H9 (cell line): Measurements from ENCODE around the gene PLXNB3. TPM values are rescaled to one million over a fixed set of nuclear protein-coding genes. Genes with fewer than 3 reads are reported as not detected.

Experiments
- DNase-seq: peaks from one replicate; pipeline ENCODE4 v3.0.0-alpha.2; 2017
- H2AFZ ChIP-seq: one replicate; pipeline ENCODE4 v1.6.1; 2013; ENCODE audit warnings: mild to moderate bottlenecking, low read length, control low read depth, moderate library complexity
- H2AK5ac ChIP-seq: 2 replicates; pipeline ENCODE4 v1.6.1; 2013; ENCODE audit warnings: low read length, control low read depth, mixed read lengths; ENCODE audit not compliant: insufficient read length
- H2BK120ac ChIP-seq: one replicate; pipeline ENCODE4 v1.6.1; 2013; ENCODE audit warnings: low read depth, mild to moderate bottlenecking, low read length, control low read depth, inconsistent platforms; ENCODE audit not compliant: poor library complexity, severe bottlenecking
- H2BK12ac ChIP-seq: 2 replicates; pipeline ENCODE4 v1.6.1; 2013; ENCODE audit warnings: low read length, control low read depth, mixed read lengths, low read depth; ENCODE audit not compliant: insufficient read length
- H2BK15ac ChIP-seq: 2 replicates; pipeline ENCODE4 v1.6.1; 2013; ENCODE audit warnings: low read depth, low read length, control low read depth
- H2BK20ac ChIP-seq: one replicate; pipeline ENCODE4 v1.6.1; 2013; ENCODE audit warnings: low read depth, mild to moderate bottlenecking, low read length, control low read depth, inconsistent platforms; ENCODE audit not compliant: poor library complexity, severe bottlenecking
- H2BK5ac ChIP-seq: 2 replicates; pipeline ENCODE4 v1.6.1; 2013; ENCODE audit warnings: low read length, control low read depth, mixed read lengths; ENCODE audit not compliant: insufficient read length
- H3K14ac ChIP-seq: 2 replicates; pipeline ENCODE4 v1.6.1; 2013; ENCODE audit warnings: low read length, control low read depth; ENCODE audit not compliant: insufficient read depth
- H3K18ac ChIP-seq: 2 replicates; pipeline ENCODE4 v1.6.1; 2013; ENCODE audit warnings: low read depth, mild to moderate bottlenecking, mixed read lengths, low read length, control low read depth; ENCODE audit not compliant: insufficient read length
- H3K23ac ChIP-seq: 2 replicates; pipeline ENCODE4 v1.6.1; 2013; ENCODE audit warnings: low read length, control low read depth, mixed read lengths, low read depth; ENCODE audit not compliant: insufficient read length
- H3K23me2 ChIP-seq: 2 replicates; pipeline ENCODE4 v1.6.1; 2013; ENCODE audit warnings: low read depth, mild to moderate bottlenecking, mixed read lengths, low read length, control low read depth; ENCODE audit not compliant: insufficient read length, poor library complexity, severe bottlenecking
- H3K27ac ChIP-seq: 2 replicates; pipeline ENCODE4 v1.5.1; 2013; ENCODE audit warnings: low read length, control low read depth, mixed read lengths, low read depth; ENCODE audit not compliant: insufficient read length
- H3K27me3 ChIP-seq: 2 replicates; pipeline ENCODE4 v1.6.1; 2013; ENCODE audit warnings: low read length, control low read depth, inconsistent platforms; ENCODE audit not compliant: insufficient read depth
- H3K4ac ChIP-seq: 2 replicates; pipeline ENCODE4 v1.6.1; 2013; ENCODE audit warnings: low read depth, mild to moderate bottlenecking, control low read depth, inconsistent platforms, low read length, moderate library complexity
- H3K4me1 ChIP-seq: 2 replicates; pipeline ENCODE4 v1.6.1; 2013; ENCODE audit warnings: low read length, control low read depth, inconsistent platforms; ENCODE audit not compliant: insufficient read depth
- H3K4me2 ChIP-seq: 2 replicates; pipeline ENCODE4 v1.6.1; 2013; ENCODE audit warnings: low read length, control low read depth, mixed read lengths; ENCODE audit not compliant: insufficient read length, insufficient read depth
- H3K56ac ChIP-seq: 2 replicates; pipeline ENCODE4 v1.6.1; 2013; ENCODE audit warnings: low read depth, mild to moderate bottlenecking, mixed read lengths, low read length, control low read depth; ENCODE audit not compliant: insufficient read length
- H3K79me1 ChIP-seq: 2 replicates; pipeline ENCODE4 v1.6.1; 2013; ENCODE audit warnings: low read depth, mild to moderate bottlenecking, moderate library complexity, low read length, control low read depth, inconsistent platforms; ENCODE audit not compliant: insufficient read depth, poor library complexity, severe bottlenecking
- H3K79me2 ChIP-seq: 2 replicates; pipeline ENCODE4 v1.6.1; 2013; ENCODE audit warnings: low read length, control low read depth, inconsistent platforms; ENCODE audit not compliant: insufficient read depth
- H3K9ac ChIP-seq: 2 replicates; pipeline ENCODE4 v1.6.1; 2013; ENCODE audit warnings: low read length, control low read depth, mixed read lengths; ENCODE audit not compliant: insufficient read length; ENCODE audit errors: extremely low read depth
- H3K9me3 ChIP-seq: one replicate; pipeline ENCODE4 v1.6.1; 2013; ENCODE audit warnings: low read depth, low read length, inconsistent platforms; ENCODE audit not compliant: control insufficient read depth
- H3T11ph ChIP-seq: one replicate; pipeline ENCODE4 v1.6.1; 2013; ENCODE audit warnings: mild to moderate bottlenecking, low read length, control low read depth, inconsistent platforms
- H4K20me1 ChIP-seq: one replicate; pipeline ENCODE4 v1.6.1; 2013; ENCODE audit not compliant: control insufficient read depth, insufficient read length, insufficient read depth
- H4K5ac ChIP-seq: 2 replicates; pipeline ENCODE4 v1.6.1; 2013; ENCODE audit warnings: low read depth, mild to moderate bottlenecking, mixed read lengths, low read length, control low read depth; ENCODE audit not compliant: insufficient read length
- H4K8ac ChIP-seq: replicated peaks from 2 replicates; pipeline ENCODE4 v1.6.1; 2013; ENCODE audit warnings: low read length, control low read depth, mixed read lengths, low read depth; ENCODE audit not compliant: insufficient read length
- H4K91ac ChIP-seq: 2 replicates; pipeline ENCODE4 v1.6.1; 2013; ENCODE audit warnings: low read depth, mild to moderate bottlenecking, moderate library complexity, mixed read lengths, low read length, control low read depth; ENCODE audit not compliant: insufficient read length
- H3K27ac Mint-ChIP-seq, 3 experiments: 2 replicates in 2 of 3; 3 replicates in 1 of 3; pipeline ENCODE4 v1.8.0; 2020 to 2021; ENCODE audit warnings: mixed read lengths in 3 of 3, mild to moderate bottlenecking in 1 of 3, moderate library complexity in 1 of 3
- H3K27me3 Mint-ChIP-seq: 2 replicates; pipeline ENCODE4 v1.8.0; 2021; ENCODE audit warnings: low read depth, mild to moderate bottlenecking, moderate library complexity, mixed read lengths
- H3K36me3 Mint-ChIP-seq, 3 experiments: 2 replicates in 2 of 3; 3 replicates in 1 of 3; pipeline ENCODE4 v1.8.0; 2020 to 2021; ENCODE audit warnings: low read depth in 3 of 3, mixed read lengths in 3 of 3; ENCODE audit not compliant: insufficient read depth in 1 of 3
- H3K4me1 Mint-ChIP-seq, 2 experiments: 2 replicates each; pipeline ENCODE4 v1.8.0; 2020; ENCODE audit warnings: mixed read lengths in 2 of 2
- H3K4me3 Mint-ChIP-seq, 2 experiments: 2 replicates in 1 of 2; 3 replicates in 1 of 2; pipeline ENCODE4 v1.8.0; 2020 to 2021; ENCODE audit warnings: mild to moderate bottlenecking in 2 of 2, mixed read lengths in 2 of 2, moderate library complexity in 1 of 2
- H3K9me3 Mint-ChIP-seq, 2 experiments: 2 replicates in 1 of 2; 3 replicates in 1 of 2; pipeline ENCODE4 v1.8.0; 2020; ENCODE audit warnings: mild to moderate bottlenecking in 2 of 2, mixed read lengths in 2 of 2, moderate library complexity in 1 of 2
- WGBS: extraction: QIAGEN DNeasy Blood & Tissue Kit; methylation state at CpG from one replicate; pipeline ENCODE4 v1.1.7; 2013; ENCODE audit warnings: missing lambda C conversion rate, low lambda C conversion rate, mixed read lengths; ENCODE audit not compliant: insufficient read length; ENCODE audit errors: extremely low coverage; 5-methylcytosine and 5-hydroxymethylcytosine counted together
- total RNA-seq: library from RNA; stranded (reverse); gene quantifications from 2 replicates; pipeline ENCODE4 v1.2.1, GENCODE V29; 2021
- TF ChIP-seq, protein P1 (sequence below): fragments of 200-600 bp; sonication (generic); conservative IDR thresholded peaks from 3 replicates; pipeline ENCODE4 v1.8.0; 2021; ENCODE audit warnings: antibody characterized with exemption, mild to moderate bottlenecking

The PLXNB3 gene
- total RNA-seq, 1 experiment from 2014 or later, result 1.9 TPM

- H3K4me1 ChIP-seq, result no peaks in the 10 kb centered on the region
- H3K79me1 ChIP-seq, result no peaks in the 10 kb centered on the region
- H3K27ac ChIP-seq, result no peak overlapping the region
- no peak overlapping the region for H3K9ac ChIP-seq
- H3K79me2 ChIP-seq, result no peaks in the 10 kb centered on the region
- H3K23me2 ChIP-seq, result no peaks in the 10 kb centered on the region
- Mint-ChIP-seq H3K9me3 (peaks cover 30 to 50% of the 10 kb centered on the region in 2 experiments), H3K27me3 (peaks cover 2% of the 10 kb centered on the region; the same call in 1 of the 2 replicates), H3K4me1 (peaks cover 4 to 8% of the 10 kb centered on the region in 2 experiments), H3K36me3 (peaks cover 0 to 9% (median 3%) of the 10 kb centered on the region in 3 experiments; a peak in 5 of 7 replicates), H3K27ac (no peak overlapping the region), H3K4me3 (no peak overlapping the region)
- H3K56ac ChIP-seq, result no peak overlapping the region
- H2BK20ac ChIP-seq, result no peak overlapping the region
- H2BK120ac ChIP-seq, result no peak overlapping the region
- H3K4me2 ChIP-seq, result no peak overlapping the region
- H4K5ac ChIP-seq, result no peak overlapping the region
- no peak overlapping the region for H3T11ph ChIP-seq
- no peak overlapping the region for H2BK15ac ChIP-seq
- TF ChIP-seq, protein P1, sequence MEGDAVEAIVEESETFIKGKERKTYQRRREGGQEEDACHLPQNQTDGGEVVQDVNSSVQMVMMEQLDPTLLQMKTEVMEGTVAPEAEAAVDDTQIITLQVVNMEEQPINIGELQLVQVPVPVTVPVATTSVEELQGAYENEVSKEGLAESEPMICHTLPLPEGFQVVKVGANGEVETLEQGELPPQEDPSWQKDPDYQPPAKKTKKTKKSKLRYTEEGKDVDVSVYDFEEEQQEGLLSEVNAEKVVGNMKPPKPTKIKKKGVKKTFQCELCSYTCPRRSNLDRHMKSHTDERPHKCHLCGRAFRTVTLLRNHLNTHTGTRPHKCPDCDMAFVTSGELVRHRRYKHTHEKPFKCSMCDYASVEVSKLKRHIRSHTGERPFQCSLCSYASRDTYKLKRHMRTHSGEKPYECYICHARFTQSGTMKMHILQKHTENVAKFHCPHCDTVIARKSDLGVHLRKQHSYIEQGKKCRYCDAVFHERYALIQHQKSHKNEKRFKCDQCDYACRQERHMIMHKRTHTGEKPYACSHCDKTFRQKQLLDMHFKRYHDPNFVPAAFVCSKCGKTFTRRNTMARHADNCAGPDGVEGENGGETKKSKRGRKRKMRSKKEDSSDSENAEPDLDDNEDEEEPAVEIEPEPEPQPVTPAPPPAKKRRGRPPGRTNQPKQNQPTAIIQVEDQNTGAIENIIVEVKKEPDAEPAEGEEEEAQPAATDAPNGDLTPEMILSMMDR, result peak; percentile 49; the same call in 2 of the 3 replicates
- no CpG with 5 or more reads among the region's 16 CpGs for WGBS
- H3K14ac ChIP-seq, result no peak overlapping the region
- H2AK5ac ChIP-seq, result no peak overlapping the region
- H3K4ac ChIP-seq, result no peak overlapping the region
- H2BK12ac ChIP-seq, result no peak overlapping the region
- H3K18ac ChIP-seq, result no peak overlapping the region
- no peak overlapping the region for H3K23ac ChIP-seq
- no peak overlapping the region for H4K8ac ChIP-seq
- H4K91ac ChIP-seq, result no peak overlapping the region
- no peak overlapping the region for H2BK5ac ChIP-seq
- no peaks in the 10 kb centered on the region for H3K9me3 ChIP-seq
- DNase-seq, result no peak
- H4K20me1 ChIP-seq, result no peaks in the 10 kb centered on the region
- no peaks in the 10 kb centered on the region for H3K27me3 ChIP-seq
- no peak overlapping the region for H2AFZ ChIP-seq
These were observed 14.6 kb downstream of the PLXNB3 start for GRCh38 chrX:153778684-153779101.
